NCI-H1048 (cell line): ENCODE data around the gene DHRS1.
A peak's percentile ranks its signal among the peaks of the same experiment; 100 is the strongest.

Experiments
- DNase-seq: peaks from one replicate; lab custom pipeline; 2025; lab: John Stamatoyannopoulos, UW

DHRS1 gene

DNA sequence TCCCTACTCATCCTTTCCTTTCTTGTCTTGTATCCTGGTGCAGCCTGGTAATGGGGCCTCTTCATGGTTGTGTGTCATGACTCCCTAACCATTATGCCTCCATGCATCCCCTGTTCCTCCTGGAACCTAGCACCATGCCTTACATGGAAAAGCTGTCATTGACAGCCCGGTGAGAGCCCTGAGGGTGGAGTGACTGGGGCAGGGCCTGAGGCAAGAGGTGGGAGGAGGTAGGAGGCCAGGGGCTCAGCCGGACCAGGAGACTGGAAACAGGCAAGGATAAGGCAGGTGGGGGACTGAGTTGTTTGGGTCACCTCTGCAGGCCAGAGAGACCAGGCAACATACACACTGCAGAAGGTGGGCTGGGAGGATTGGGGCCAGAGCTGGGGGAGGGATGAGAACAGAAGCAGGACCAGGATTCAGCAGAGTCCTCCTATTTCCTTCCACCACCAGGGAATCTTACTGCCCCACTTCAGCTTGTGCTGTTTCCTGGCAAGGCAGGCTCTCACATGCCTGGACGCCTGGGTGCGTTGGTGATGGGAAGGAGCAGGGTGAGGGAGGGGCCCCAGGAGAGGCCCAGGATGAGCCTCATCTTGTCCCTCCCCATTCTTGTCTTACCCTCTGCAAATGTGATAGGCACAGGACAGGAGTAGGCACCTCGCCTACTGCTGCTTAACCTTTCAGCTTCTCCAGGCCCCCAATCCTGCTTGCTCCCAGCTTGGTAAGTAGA, 10.1 kb upstream of the DHRS1 start, which contains the start of gene LTB4R2:
Gene LTB4R2 (plus strand): TSS at position 603 of the 727 bp plus-strand sequence. CDS start 525 bp downstream, outside the sequence.
- no peak for DNase-seq

DNA sequence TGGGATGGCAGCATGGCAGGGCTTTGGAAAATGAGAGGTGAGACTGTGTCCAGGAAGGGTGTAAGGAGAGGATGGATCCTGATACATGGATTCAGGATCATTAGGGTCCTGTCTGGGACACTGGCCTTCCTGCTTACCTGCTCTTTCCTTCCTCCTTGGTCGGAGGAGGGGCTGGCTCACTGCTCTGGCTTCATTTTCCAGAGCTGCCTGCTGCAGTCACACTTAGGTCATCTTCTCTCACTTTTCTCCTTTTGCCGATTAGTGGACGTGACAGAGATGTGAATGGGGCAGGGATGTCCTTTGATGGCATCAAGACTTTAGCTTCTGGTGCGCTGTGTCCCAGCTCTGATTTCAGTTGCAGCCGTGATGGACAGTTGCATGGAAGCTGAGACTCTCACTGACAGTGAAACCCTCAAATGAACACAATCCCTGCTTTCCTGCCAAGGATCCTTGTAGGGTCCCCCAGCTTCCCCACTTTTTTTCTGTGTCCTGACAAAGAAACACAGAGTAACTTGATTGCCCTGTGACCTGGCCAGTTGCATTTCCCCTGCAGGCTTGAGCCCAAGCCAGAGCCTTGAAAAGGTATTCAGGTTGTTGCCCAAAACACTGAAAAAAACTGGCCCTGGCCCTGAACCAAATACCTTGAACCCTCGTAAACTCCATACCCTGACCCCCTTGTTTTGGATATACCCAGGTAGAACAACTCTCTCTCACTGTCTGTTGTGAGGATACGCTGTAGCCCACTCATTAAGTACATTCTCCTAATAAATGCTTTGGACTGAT, 9.0 kb upstream of the DHRS1 start:
- no peak for DNase-seq

DNA sequence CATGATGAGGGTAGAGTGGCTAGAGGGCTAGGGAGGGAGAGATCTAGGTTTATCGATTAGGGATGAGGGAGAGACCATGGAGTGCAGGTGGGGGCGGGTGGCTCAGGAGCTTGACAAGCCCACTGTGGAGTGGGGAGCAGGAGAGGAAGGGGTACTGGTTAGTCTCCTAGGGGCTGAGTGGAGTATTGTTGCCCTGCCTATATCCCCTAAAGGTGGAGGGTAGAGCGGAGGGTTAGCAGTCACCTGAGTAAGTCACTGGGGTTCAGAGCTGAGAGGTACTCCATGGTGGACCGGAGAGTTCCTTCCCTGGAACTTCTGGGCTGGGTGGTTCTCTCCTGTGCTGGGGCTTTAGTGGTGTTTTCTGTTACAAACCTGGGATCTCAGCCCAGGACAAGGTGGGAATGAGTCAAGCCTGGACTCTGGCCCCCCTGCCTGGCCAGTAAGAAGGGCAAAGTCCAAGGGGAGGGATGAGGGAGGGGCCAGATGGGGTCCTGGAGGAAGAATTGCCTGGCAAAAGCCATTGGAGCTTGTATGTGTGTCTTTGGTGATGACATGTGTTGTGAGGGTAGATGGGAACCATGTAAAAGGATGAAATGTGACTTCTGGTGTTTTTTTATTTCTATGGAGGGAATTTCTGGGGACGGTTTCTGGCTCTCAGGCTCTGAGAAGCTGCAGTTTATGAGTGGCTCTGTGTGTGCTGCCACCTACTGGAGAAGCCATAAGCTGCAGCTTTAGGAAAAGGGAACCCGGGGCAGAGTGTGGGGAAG, 8.2 kb upstream of the DHRS1 start, which contains the start of gene CIDEB:
Gene CIDEB (minus strand): TSS at position 403 of the 767 bp plus-strand sequence. CDS start 119 bp downstream, at position 284.
- DNase-seq = peak; percentile 11

DNA sequence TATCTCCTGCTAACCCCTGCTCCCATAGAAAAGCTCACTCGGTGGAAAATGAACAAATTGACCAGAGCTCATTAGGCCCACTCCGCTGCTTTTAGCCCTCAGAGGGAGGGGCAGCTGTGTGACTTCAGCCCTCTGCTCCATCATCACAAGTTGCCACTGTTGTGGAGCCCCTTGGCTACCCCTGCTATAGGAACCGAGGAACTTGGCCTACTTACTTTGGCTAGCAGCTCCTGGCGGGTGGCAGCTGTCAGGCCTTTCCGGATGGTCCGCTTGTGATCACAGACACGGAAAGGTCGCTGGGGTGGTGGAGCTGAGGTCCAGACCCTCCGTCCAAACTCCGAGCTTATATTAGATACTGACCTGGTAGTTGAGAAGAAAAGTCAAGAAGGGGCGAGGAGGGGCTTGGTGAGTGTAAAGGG, 7.6 kb upstream of the DHRS1 start:
- DNase-seq = no peak

DNA sequence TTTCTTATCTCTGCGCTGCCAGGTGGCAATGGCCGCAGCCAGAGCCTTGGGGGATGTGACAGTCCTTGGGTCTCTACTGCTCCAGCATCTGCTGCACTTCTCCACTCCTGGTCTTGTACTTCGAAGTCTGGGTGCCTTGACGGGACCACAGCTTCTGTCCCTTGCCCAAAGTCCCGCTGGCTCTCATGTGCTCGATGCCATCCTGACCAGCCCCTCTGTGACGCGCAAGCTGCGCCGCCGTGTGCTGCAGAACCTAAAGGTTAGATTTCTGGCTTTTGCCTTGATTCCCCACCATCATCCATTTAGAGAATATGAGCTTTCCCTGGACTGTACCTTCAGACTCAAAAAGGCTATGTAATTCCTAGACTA, 4.4 kb upstream of the DHRS1 start:
- no peak for DNase-seq

DNA sequence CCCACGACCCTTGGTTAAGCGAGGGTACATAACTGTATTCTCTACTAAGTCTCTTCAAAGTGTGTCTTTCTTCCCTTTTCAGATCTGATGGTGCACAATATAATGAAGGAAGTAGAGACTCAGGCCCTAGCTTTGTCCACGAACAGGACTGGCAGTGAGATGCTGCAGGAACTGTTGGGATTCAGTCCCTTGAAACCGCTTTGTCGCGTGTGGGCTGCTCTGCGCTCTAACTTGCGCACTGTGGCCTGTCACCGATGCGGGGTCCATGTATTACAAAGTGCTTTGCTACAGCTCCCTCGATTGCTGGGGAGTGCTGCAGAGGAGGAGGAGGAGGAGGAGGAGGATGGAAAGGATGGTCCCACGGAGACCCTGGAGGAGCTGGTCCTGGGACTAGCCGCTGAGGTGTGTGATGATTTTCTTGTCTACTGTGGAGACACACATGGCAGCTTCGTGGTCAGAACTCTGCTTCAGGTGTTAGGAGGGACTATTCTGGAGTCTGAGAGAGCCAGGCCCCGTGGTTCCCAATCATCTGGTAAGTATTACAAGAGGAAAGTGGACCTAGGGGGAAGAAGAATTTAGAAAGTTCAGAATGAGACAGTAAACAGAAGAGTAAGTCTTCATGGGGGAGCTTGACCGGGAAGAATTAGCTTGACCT, 873 bp upstream of the DHRS1 start:
- DNase-seq = no peak

DNA sequence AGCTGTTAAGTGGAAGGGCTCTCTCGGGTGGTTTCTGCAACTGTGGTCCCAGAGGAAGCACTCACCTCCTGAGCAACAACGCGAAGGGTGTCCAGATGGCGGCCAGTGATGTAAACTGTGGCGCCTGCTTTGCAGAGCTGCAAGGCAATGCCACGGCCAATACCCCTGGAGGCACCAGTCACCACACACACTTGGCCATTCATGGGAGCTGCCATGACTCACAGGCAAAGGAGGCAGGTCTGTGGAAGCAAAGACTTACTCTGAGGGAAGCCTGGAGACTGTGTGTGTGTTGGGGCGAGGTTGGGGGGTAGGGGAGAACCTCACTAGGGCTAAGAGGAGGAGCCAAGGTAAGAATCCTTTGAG, 707 bp downstream of the DHRS1 start:
- DNase-seq = no peak

DNA sequence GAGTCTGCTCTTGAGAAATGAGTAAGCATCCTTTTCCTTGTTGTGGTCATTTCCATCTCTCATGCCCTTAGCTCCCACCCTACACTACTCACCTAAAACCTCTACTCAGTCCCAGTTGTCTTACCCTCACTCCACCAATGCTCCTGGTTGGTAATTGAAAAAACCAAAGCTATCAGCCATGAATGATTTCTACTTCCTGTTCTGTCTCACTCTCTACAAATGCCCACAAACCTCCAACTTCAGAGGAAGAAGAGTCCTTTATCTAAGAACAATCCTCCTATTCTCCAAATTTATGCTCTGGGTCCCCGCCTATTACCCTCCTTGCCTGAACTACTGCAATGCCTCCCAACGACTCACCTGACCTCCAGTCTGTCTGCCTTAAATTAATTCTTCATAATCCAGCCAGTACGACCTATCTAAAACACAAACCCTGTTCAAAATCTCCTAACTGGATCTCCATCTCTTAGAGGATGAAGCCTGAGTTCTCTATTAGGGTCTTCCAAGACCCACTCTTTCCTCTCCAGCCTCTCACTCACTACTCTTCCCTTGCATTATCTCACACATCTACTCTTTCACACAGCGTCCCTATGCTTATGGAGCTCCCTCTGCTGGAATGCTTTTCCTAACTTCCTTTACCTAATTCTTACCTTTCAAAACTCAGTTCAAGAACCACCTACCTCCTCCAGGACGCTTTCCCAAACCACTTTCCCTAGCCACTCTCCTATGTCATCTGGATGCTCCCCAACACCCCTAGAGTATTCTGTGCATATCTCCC, 2.2 kb downstream of the DHRS1 start:
- DNase-seq = no peak

DNA sequence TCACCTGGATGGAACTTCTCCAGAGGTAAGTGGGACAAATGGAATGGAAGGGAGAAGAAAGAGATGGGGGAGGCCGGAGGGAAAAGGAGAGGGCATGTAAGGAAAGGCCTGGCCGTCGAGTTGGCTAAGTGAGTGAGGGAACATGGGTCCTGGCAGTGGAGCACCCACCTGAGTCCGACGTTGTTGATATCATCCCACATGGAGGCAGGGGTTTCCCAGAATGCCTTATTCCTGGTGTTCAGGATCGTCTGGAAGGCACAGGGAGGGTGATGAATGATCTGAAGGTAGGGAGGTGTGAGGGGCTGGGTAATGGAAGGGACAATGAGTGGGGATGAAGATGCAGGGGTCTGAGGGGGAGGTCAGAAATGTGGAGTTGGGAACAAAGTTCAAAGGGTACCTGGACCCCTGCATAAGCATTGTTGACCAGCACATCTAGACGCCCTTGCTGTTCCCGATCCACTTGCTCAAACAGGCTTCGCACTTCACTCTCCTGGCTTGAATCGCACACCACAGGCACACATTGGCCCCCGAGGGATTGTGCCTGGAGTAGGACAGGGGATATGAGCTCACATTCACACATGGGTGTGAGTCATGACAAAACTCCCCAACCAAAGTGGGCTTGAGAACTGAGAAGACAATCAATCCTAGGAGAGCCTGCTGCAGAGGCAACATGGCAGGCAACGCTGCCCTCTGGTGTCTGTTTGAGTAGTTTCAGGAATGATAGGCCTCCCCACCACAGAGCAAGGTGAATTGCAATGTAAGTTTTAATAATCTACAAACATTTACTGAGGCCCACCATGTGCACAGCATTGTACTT, 3.0 kb downstream of the DHRS1 start:
- no peak for DNase-seq

DNA sequence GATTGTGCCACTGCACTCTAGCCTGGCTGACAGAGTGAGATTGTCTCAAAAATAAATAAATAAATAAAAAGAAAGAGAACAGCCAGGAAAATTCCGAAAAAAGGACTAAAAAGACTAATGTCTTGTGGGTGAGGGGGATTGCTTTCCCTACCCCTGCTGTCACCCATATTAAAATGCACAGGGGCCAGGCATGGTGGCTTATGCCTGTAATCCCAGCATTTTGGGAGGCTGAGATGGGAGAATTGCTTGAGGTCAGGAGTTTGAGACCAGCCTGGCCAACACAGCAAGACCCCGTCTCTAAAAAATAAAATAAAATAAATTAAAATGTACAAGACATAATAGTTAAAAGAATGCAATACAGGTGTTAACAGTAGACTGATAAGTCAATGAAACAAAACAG, 6.1 kb downstream of the DHRS1 start:
- DNase-seq = no peak

DNA sequence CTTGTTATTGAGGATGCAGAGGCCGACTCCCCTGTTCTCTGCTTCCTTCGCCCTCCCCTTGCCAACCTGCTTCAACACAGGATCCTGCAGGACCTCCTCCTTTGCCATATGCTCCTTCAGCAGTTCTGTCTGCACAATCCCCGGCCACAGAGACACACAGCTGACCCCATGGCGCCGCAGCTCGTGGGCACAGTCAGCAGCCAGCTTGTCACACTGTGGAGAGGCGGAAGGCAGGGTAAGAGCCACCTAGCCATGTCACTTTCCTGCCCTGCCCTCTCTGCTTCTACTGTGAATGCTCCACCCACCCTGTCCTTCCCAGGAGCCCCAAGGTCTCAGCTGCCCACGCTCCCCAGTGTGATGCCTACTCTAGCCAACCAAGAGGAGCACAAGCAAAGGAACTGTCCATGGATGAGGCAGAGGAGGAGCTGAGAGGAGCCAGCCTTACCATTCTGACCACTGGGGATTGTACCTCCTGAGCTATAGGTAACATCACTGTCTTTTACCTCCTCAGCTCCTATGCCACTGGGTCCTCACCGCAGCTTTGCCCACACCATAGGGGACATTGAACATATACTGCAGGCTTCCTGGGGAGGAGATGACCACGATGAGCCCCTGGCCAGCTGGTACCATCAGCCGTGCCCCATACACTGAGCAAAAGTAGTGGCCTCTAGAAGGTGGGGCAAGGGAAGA, 7.3 kb downstream of the DHRS1 start:
- no peak for DNase-seq

DNA sequence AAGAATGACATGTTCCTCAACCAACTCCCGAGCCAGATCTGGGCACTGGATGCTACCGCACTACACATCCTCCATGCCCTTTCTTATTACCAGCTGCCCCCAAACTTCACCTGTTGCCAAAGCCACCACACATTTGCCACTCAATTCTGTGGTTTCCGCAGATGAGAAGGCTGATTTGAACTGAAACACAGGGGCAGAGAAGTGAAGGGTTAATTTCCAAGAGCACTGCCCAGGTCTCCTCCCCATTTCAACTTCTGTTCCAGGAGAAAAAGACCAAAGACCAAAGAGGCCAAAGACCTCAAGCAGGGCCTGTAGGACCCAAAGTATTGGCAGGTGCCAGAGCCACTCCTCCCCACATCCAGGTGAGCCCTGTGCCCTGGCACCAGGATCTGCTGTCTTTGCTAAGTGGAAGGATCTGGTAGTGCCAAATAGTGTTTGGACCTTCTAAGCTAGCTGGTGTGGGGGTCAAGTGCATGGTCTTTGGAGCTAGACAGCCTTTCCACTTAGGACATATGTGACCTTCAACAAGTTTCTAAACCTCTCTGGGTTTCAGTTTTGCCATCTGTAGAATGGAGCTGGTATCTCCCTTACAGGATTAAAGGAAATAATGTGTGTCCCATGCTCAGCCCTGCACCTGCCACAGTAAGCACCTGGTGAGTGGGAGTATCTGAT, 8.0 kb downstream of the DHRS1 start:
- no peak for DNase-seq

DNA sequence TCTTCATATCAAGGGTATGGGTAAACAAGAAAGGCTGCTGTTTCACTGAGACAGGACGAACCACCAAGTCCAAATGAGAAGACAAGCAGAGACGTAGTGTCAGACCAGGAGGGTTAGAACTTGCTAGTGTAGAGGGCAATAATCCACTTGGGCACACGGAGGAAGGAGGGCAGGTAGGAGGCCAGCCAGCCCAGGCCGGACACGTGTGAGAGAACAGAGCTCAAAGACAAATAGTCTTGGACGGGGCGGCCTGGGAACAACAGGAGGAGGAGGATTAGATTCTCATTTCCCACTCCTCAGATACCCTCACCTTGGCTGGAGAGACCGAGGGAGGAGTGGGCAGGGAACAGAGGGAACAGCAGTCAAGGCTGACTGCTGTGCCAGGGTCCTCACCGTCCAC, 8.8 kb downstream of the DHRS1 start:
- no peak for DNase-seq

DNA sequence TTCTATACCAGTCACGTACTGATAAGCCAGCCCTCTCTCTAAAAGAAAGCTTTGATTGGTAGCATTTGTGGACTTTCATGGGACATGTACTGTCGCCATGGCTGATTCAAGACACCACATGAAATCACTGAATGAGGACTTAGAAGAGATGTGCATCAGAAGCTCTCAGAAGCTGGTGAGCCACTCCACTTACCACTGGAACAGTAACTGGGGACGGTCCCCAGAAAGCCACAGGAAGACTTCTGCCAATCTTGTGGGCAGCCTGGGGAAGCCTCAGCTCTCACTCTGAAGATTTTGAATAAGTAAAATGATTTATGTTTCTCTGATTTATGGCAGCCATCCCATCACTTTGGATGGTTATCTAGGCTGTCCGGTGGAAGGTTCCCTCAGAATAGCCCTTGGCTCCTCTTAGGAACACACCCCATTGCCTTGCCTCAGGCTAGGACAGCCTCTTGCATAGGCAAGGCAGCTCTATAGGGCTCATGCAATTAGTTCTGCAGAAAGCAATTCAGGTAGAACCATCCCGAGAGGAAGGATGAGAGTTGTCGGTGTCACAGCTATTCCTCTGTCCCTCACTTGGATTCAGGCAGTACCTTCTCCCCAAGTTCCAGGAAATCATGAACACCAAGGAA, 9.8 kb downstream of the DHRS1 start:
- DNase-seq = no peak

DNA sequence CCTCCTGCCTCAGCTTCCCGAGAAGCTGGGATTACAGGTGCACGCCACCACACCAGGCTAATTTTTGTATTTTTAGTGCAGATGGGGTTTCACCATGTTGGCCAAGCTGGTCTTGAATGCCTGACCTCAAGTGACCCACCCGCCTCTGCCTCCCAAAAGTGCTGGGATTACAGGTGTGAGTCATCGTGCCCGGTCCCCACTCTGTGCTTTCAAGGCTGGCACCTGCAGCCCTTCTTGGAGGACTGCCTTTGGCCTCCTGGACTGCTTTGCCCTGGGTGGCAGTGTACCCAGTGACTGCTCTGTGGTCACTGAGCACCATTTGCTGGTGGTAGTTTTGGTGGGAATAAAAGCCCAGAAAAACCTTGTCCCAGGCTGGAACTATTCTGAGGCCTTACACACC, 12.6 kb downstream of the DHRS1 start:
- no peak for DNase-seq

DNA sequence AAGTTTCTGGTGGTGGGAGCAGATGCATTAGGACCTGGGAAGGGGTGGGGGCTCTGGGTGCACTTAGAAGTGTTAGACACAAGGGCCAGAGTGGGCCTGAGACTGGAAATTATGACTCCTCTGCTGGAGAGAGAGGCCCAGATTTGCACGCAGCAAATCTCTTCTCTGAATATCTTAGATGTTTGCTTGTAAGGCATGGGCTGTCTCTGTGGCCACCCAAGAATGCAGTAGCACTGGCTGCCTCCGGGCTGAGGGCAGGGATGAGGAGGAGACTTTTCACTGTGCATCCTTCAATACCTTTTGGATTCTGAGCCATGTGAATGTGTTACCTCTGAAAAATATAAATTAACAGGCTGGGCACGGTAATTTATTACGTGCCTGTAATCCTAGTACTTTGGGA, 14.2 kb downstream of the DHRS1 start:
- DNase-seq = no peak

DNA sequence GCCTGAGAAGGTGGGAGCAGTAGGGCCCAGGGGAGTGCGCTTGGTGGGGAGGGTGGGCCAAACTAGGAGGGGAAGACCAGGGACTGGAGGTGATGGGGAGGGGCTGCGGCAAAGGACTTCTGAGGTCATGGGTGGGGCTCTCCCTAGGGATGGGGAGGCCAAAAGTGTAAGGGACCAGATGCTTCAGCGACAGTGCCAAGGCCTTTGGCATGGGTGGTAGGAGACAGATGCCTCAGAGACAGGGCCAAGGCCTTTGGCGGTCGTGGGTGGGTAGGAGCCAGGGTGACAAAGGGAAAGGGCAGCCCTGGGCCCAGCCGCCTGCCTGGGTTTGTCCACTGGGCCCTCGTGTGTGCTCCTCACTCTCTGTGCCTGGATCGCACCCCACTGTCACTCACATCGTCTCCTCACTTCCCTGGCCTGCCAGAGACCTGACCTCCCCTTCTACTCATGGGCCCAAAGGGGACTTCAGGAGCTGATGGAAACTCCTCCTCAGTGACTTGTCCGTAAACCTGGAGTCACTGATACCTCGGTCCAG, 15.0 kb downstream of the DHRS1 start:
- no peak for DNase-seq

DNA sequence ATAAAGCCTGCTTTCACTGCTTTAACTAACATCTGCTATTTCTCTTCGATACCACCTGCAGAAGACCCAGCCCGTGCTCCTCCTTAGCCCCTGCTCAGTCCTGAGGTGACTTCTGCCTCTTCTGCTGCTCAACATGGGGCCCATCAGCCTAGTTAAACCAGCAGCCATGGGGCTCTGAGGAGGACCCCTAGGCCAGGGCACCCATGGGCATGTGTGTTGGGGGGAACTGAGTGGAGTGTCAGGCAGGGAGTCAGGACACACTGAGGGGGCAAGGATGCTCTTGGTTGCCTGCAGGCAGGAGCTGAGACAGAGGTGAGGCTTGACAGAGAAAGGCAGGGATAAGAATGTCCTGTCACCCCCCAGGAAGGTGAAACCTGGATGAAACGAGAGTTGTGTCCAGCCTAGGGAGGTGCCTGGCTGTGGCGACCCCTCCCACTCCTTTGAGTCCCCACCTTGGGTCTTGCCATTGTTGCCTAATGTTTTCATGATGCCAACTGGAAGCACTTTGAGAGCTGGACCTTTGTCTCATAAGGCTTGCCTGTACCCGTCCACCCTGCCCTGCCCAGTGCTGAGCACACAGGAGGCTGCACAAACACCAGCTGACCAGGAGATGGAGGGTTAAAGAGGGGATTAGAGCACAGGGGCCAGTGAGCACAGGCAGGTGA, 15.7 kb downstream of the DHRS1 start:
- DNase-seq = no peak
